NCI-H345 treated with DMSO at 0.1 percent for 48 hours (cell line): ENCODE measurements around the gene CALHM1.
A peak's percentile ranks its signal among the peaks of the same experiment; 100 is the strongest.
"Not testable (repeated sequence)": the region's sequence is repeated elsewhere in the genome, so short reads cannot be mapped to it uniquely, and the experiment has no call there.

Experiments
- DNase-seq: peaks from one replicate; lab custom pipeline; 2025; ENCODE audit not compliant: unreplicated experiment; lab: John Stamatoyannopoulos, UW

Gene CALHM1

GRCh38 chr10:103433858-103434257 is 24.8 kb downstream of the CALHM1 start:
- DNase-seq: no peak

GRCh38 chr10:103431902-103432301 is 26.8 kb downstream of the CALHM1 start:
- DNase-seq: no peak

- no peak for DNase-seq
Measured at GRCh38 chr10:103429647-103430046, 29.1 kb downstream of the CALHM1 start.

- no peak for DNase-seq
Measured at GRCh38 chr10:103428989-103429643, 29.6 kb downstream of the CALHM1 start.

GRCh38 chr10:103427866-103428265 is 30.8 kb downstream of the CALHM1 start:
- no peak for DNase-seq

GRCh38 chr10:103423748-103424147 is 35.0 kb downstream of the CALHM1 start:
- no peak for DNase-seq

GRCh38 chr10:103419101-103419500 is 39.6 kb downstream of the CALHM1 start:
- no peak for DNase-seq

- DNase-seq: no peak
Measured at GRCh38 chr10:103417601-103418000, 41.1 kb downstream of the CALHM1 start.

- not testable (repeated sequence) for DNase-seq
Measured at GRCh38 chr10:103417148-103417469, 41.6 kb downstream of the CALHM1 start.

GRCh38 chr10:103416436-103417147 is 42.1 kb downstream of the CALHM1 start:
- peak; percentile 0 for DNase-seq

GRCh38 chr10:103415581-103415980 is 43.1 kb downstream of the CALHM1 start:
- no peak for DNase-seq

- no peak for DNase-seq
Measured at GRCh38 chr10:103413564-103413963, 45.1 kb downstream of the CALHM1 start.
